SJSA1 (cell line): ENCODE data around the gene HSPA1L. TPM values are rescaled to one million over a fixed set of nuclear protein-coding genes. Genes with fewer than 3 reads are reported as not detected.

ENCODE experiments used
- total RNA-seq: library from RNA; depleted of rRNA; stranded (reverse); fragments of >200 nt; shearing (Covaris generic); gene quantifications from 2 replicates; pipeline ENCODE4 v1.2.3, GENCODE V29; 2014; rRNA removed

Gene HSPA1L
- total RNA-seq, 1 experiment from 2014 or later: 0.87 TPM

Other genes starting within 250 kb of the HSPA1L start
- gene LTA, start 243.0 kb downstream of the HSPA1L start, total RNA-seq: not detected in 2 replicates
- not detected in 2 replicates for gene TNF, start 239.7 kb downstream of the HSPA1L start, total RNA-seq
- gene LTB, start 232.9 kb downstream of the HSPA1L start, total RNA-seq: not detected in 2 replicates
- gene LST1, start 229.0 kb downstream of the HSPA1L start, total RNA-seq: not detected in 2 replicates
- gene NCR3, start 222.3 kb downstream of the HSPA1L start, total RNA-seq: not detected in 2 replicates
- not detected in 2 replicates for gene AIF1, start 200.0 kb downstream of the HSPA1L start, total RNA-seq
- 36.1 and 68.6 TPM in 2 replicates for gene PRRC2A, start 194.6 kb downstream of the HSPA1L start, total RNA-seq
- gene BAG6, start 162.6 kb downstream of the HSPA1L start, total RNA-seq: 187 and 208 TPM in 2 replicates
- 0.75 and 1.1 TPM in 2 replicates for gene APOM, start 159.4 kb downstream of the HSPA1L start, total RNA-seq
- gene C6orf47, start 154.5 kb downstream of the HSPA1L start, total RNA-seq: 21.1 and 23.7 TPM in 2 replicates
- 8.0 and 13.5 TPM in 2 replicates for gene GPANK1, start 150.3 kb downstream of the HSPA1L start, total RNA-seq
- gene CSNK2B, start 149.2 kb downstream of the HSPA1L start, total RNA-seq: 270 and 293 TPM in 2 replicates
- 0.19 and 1.6 TPM in 2 replicates for gene LY6G5B, start 145.3 kb downstream of the HSPA1L start, total RNA-seq
- 1.6 TPM in 1 of 2 replicates, not detected in the other for gene LY6G5C, start 134.2 kb downstream of the HSPA1L start, total RNA-seq
- gene ABHD16A, start 112.0 kb downstream of the HSPA1L start, total RNA-seq: 37.6 and 47.5 TPM in 2 replicates
- not detected in 2 replicates for gene LY6G6F, start 108.4 kb downstream of the HSPA1L start, total RNA-seq
- not detected in 2 replicates for gene LY6G6D, start 99.9 kb downstream of the HSPA1L start, total RNA-seq
- not detected in 2 replicates for gene LY6G6C, start 93.5 kb downstream of the HSPA1L start, total RNA-seq
- gene MPIG6B, start 91.9 kb downstream of the HSPA1L start, total RNA-seq: not detected in 2 replicates
- gene DDAH2, start 86.0 kb downstream of the HSPA1L start, total RNA-seq: 80.0 and 128 TPM in 2 replicates
- 1,071 and 1,205 TPM in 2 replicates for gene CLIC1, start 78.8 kb downstream of the HSPA1L start, total RNA-seq
- 3.9 and 16.7 TPM in 2 replicates for gene MSH5, start 75.3 kb downstream of the HSPA1L start, total RNA-seq
- gene SAPCD1, start 52.6 kb downstream of the HSPA1L start, total RNA-seq: 1.4 TPM in 1 of 2 replicates, not detected in the other
- gene VWA7, start 38.0 kb downstream of the HSPA1L start, total RNA-seq: not detected in 2 replicates
- gene VARS1, start 19.5 kb downstream of the HSPA1L start, total RNA-seq: 23.1 and 39.5 TPM in 2 replicates
- 72.6 and 89.4 TPM in 2 replicates for gene LSM2, start 8.3 kb downstream of the HSPA1L start, total RNA-seq
- 211 and 214 TPM in 2 replicates for gene HSPA1A, start 260 bp upstream of the HSPA1L start, total RNA-seq
- 218 and 257 TPM in 2 replicates for gene HSPA1B, start 12.5 kb upstream of the HSPA1L start, total RNA-seq
- gene NEU1, start 47.5 kb upstream of the HSPA1L start, total RNA-seq: 38.1 and 38.6 TPM in 2 replicates
- not detected in 2 replicates for gene SLC44A4, start 63.7 kb upstream of the HSPA1L start, total RNA-seq
- 33.8 and 40.4 TPM in 2 replicates for gene EHMT2, start 82.4 kb upstream of the HSPA1L start, total RNA-seq
- 0.53 and 2.0 TPM in 2 replicates for gene ZBTB12, start 86.8 kb upstream of the HSPA1L start, total RNA-seq
- gene C2, start 112.4 kb upstream of the HSPA1L start, total RNA-seq: 0.47 and 0.53 TPM in 2 replicates
- gene CFB, start 130.8 kb upstream of the HSPA1L start, total RNA-seq: 0.50 and 0.58 TPM in 2 replicates
- 69.4 and 134 TPM in 2 replicates for gene NELFE, start 143.7 kb upstream of the HSPA1L start, total RNA-seq
- 34.5 and 35.5 TPM in 2 replicates for gene SKIC2, start 143.9 kb upstream of the HSPA1L start, total RNA-seq
- gene DXO, start 156.9 kb upstream of the HSPA1L start, total RNA-seq: 13.1 and 17.4 TPM in 2 replicates
- gene C4A, start 166.8 kb upstream of the HSPA1L start, total RNA-seq: 0.47 and 1.4 TPM in 2 replicates
- gene C4B, start 199.5 kb upstream of the HSPA1L start, total RNA-seq: 0.28 and 1.5 TPM in 2 replicates
- gene CYP21A2, start 223.1 kb upstream of the HSPA1L start, total RNA-seq: not detected in 2 replicates